Measurements from ENCODE around the gene PTPN4.
"Not testable (repeated sequence)": the region's sequence is repeated elsewhere in the genome, so short reads cannot be mapped to it uniquely, and the experiment has no call there.

PTPN4 gene

GRCh38 chr2:120014226-120014980 is 254.7 kb downstream of the PTPN4 start:
- no peak for DNase-seq (ENCODE audit: low read depth, low spot score)

DNA sequence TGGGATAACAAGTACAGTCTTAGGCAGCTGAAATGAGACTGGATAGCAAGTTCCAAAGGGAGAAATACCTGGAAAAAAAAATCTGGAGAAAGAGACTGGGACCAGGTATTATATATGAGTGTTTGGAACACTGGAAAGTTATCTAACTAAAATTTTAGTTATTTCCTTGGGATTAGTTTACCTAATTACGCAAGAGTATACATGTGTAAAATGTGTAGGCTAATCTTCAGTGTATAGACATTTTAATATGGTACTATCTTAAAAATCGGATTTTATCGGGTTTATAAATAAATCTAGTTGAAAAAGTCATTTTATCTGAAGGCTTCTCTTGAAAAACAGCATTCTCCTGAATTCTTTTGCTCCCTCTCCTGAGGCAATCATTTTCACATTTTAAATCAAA is 257.1 kb downstream of the PTPN4 start:
- DNase-seq (ENCODE audit: low read depth, low spot score) = no peak

GRCh38 chr2:120017201-120017600 is 257.5 kb downstream of the PTPN4 start:
- DNase-seq (ENCODE audit: low read depth, low spot score) = no peak

DNA sequence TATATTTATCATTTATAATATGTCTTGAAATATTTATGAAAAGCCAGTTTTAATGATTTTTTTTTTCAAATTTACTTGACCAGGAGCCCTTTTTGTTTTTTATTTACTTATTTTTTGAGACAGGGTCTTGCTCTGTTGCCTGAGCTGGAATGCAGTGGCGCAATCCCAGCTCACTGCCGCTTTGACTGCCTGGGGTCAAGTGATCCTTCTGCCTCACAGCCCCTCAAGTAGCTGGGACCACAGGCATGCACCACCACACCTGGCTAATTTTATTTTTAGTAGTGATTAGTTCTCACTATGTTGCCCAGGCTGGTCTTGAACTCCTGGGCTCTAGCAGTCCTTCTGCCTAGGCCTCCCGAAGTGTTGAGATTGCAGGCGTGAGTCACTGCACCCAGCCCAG is 258.8 kb downstream of the PTPN4 start:
- no peak for DNase-seq (ENCODE audit: low read depth, low spot score)

- DNase-seq (ENCODE audit: low read depth, low spot score) = no peak
Measured at GRCh38 chr2:120020554-120020953, 260.8 kb downstream of the PTPN4 start.

DNA sequence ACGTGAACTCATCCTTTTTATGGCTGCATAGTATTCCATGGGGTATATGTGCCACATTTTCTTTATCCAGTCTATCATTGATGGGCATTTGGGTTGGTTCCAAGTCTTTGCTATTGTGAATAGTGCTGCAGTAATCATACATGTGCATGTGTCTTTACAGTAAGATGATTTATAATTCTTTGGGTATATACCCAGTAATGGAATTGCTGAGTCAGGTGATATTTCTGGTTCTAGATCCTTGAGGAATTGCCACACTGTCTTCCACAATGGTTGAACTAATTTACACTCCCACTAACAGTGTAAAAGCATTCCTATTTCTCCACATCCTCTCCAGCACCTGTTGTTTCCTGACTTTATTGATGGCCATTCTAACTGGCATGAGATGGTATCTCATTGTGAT is 262.8 kb downstream of the PTPN4 start:
- not testable (repeated sequence) for DNase-seq (ENCODE audit: low read depth, low spot score)

DNA sequence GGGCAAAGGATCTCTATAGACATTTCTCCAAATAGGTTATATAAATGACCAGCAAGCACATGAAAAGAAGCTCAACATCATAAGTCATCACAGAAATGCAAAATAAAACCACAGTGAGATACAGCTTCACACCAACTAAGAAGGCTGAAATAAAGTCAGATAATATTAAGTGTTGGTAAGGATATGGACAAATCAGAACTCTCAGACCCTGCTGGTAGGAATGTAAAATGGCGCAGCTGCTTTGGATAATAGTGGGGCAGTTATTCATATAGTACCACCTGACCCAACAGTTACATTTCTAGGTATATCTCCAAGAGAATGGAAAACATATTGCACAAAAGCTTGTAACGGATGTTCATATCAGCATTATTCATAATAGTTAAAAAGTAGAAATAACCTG is 267.2 kb downstream of the PTPN4 start:
- no peak for DNase-seq (ENCODE audit: low read depth, low spot score)

DNA sequence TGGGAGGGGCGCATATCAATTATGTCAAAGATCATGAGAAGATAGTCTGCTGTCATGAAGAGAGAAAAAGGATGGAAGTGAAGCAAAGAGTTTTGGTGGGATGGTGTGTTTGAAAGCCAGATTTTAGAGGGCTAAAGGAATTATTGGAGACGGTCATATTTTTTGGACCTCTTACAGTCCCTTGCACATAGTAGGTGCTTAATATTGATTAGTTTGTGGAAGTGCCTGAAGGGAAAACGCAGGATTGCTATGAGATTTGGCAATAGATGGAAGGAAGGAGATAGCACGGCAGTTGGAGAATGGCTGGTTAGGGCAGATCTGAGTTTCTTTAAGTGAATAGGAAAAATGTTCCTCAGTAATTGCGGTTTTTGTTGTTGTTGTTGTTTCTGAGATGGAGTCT is 269.1 kb downstream of the PTPN4 start:
- DNase-seq (ENCODE audit: low read depth, low spot score) = no peak

DNA sequence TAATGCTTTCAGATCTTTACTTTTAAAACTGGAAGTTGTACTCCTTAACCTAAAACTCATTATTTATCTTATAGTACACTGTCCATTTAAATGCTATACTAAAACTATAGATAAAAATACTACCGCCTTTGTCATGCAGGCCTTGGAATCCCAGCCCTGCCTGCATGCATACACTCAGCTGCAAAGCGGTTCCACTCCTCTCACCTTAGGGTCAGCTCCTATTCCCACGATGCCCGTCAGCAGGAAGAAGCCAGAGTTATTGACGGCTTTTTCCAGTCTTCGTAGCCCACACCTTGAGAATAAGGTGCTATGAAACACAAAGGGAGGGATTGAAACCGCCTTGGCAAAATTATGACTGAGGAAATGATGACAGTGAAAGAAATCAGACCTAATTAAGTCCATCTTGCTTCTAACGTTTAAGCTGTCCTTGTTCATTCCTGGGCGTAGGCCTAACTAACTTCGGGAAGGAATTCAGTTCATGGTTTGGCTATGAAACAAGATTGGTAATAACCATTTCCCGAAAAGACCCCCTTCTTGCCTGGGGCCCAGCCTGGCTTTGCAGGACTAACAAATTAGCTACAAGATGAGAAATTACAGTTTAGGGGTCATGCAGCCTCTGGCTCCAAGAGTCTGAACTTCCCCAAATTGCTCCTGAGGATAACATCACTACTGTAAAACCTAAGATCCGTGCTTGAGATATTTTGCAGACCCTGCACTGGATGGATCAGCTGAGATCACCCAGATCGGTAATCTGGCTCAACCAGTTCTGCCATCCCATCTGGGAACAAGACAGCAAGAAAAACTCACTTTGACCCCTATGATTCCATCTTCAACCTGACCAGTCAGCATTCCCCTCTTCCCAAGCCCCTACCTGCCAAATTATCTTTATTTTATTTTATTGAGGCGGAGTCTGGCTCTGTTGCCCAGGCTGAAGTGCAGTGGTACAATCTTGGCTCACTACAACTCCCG is 270.2 kb downstream of the PTPN4 start:
- DNase-seq (ENCODE audit: low read depth, low spot score) = no peak

- no peak for DNase-seq (ENCODE audit: low read depth, low spot score)
Measured at GRCh38 chr2:120032297-120032696, 272.6 kb downstream of the PTPN4 start.

Measured in smooth muscle cell of the brain vasculature (primary cell).